Neural progenitor cell (in vitro differentiated cells): Measurements from ENCODE around the gene HNRNPR.

Experiments
- EZH2 ChIP-seq: fragments of 200-600 bp; sonication (generic); IDR thresholded peaks from 2 replicates; pipeline ENCODE4 v1.6.1; 2017; ENCODE audit warnings: antibody characterized with exemption, mild to moderate bottlenecking, moderate library complexity
- EZH2phosphoT487 ChIP-seq: fragments of 200-600 bp; sonication (generic); IDR thresholded peaks from 2 replicates; pipeline ENCODE4 v1.6.1; 2017; ENCODE audit warnings: antibody characterized with exemption
- TF ChIP-seq, protein P1 (sequence below): fragments of 200-600 bp; sonication (generic); IDR thresholded peaks from 2 replicates; pipeline ENCODE4 v1.5.1; 2017; ENCODE audit warnings: antibody characterized with exemption, mild to moderate bottlenecking

- TF ChIP-seq, protein P1, sequence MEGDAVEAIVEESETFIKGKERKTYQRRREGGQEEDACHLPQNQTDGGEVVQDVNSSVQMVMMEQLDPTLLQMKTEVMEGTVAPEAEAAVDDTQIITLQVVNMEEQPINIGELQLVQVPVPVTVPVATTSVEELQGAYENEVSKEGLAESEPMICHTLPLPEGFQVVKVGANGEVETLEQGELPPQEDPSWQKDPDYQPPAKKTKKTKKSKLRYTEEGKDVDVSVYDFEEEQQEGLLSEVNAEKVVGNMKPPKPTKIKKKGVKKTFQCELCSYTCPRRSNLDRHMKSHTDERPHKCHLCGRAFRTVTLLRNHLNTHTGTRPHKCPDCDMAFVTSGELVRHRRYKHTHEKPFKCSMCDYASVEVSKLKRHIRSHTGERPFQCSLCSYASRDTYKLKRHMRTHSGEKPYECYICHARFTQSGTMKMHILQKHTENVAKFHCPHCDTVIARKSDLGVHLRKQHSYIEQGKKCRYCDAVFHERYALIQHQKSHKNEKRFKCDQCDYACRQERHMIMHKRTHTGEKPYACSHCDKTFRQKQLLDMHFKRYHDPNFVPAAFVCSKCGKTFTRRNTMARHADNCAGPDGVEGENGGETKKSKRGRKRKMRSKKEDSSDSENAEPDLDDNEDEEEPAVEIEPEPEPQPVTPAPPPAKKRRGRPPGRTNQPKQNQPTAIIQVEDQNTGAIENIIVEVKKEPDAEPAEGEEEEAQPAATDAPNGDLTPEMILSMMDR: no peak
- TF ChIP-seq EZH2phosphoT487: no peak
- no peak for TF ChIP-seq EZH2
These were observed 22.5 kb upstream of the HNRNPR start for GRCh38 chr1:23366598-23366997.
